Small intestine (tissue), 7 donors: Measurements from ENCODE around the gene SLC5A12. TPM values are rescaled to one million over a fixed set of nuclear protein-coding genes. Genes with fewer than 3 reads are reported as not detected.

Experiments used
- DNase-seq, 2 donors: peaks; one replicate each; pipeline versions ENCODE4 v3.0.0 to v3.0.0-alpha.2; 2013
- FAIRE-seq: peaks from 2 replicates; lab custom pipeline; 2012; peaks lifted over from hg19 to GRCh38; lab: Jason Lieb, UNC
- H3K27ac ChIP-seq, 3 donors: one replicate each; pipeline ENCODE4 v1.5.1; 2013; ENCODE audit warnings: low read length in 2 of 3, mild to moderate bottlenecking in 2 of 3, control low read depth in 1 of 3, inconsistent platforms in 1 of 3, low read depth in 1 of 3, moderate library complexity in 1 of 3
- H3K27me3 ChIP-seq, 3 donors: one replicate each; pipeline ENCODE4 v1.6.1; 2013; ENCODE audit warnings: low read length in 3 of 3, inconsistent platforms in 1 of 3; ENCODE audit not compliant: control insufficient read depth in 3 of 3, insufficient read depth in 3 of 3
- H3K36me3 ChIP-seq, 3 donors: one replicate each; pipeline ENCODE4 v1.6.1; 2013; ENCODE audit warnings: low read length in 3 of 3, inconsistent platforms in 1 of 3, low read depth in 1 of 3, mild to moderate bottlenecking in 1 of 3, moderate library complexity in 1 of 3; ENCODE audit not compliant: control insufficient read depth in 3 of 3, insufficient read depth in 2 of 3
- H3K4me1 ChIP-seq, 3 donors: one replicate each; pipeline ENCODE4 v1.6.1; 2013; ENCODE audit warnings: low read length in 2 of 3, inconsistent platforms in 1 of 3, low read depth in 1 of 3, mild to moderate bottlenecking in 1 of 3, moderate library complexity in 1 of 3; ENCODE audit not compliant: control insufficient read depth in 3 of 3, insufficient read depth in 2 of 3
- H3K4me3 ChIP-seq, 3 donors: one replicate each; pipeline ENCODE4 v1.5.1; 2013; ENCODE audit warnings: low read length in 3 of 3, control low read depth in 1 of 3, inconsistent platforms in 1 of 3, low read depth in 1 of 3, mild to moderate bottlenecking in 1 of 3, moderate library complexity in 1 of 3
- H3K9me3 ChIP-seq, 2 donors: one replicate each; pipeline ENCODE4 v1.6.1; 2013; ENCODE audit warnings: low read depth in 1 of 2, low read length in 1 of 2; ENCODE audit not compliant: control insufficient read depth in 2 of 2, insufficient read depth in 1 of 2
- WGBS, 3 donors: extraction: QIAGEN DNeasy Blood & Tissue Kit; methylation state at CpG; one replicate each; pipeline ENCODE4 v1.1.7; 2013; 5-methylcytosine and 5-hydroxymethylcytosine counted together
- polyA plus RNA-seq, 4 donors: library from polyadenylated mRNA; stranded (reverse) in 3 of 4; unstranded in 1 of 4; fragments of 200-250 nt in 3 of 4; fragments of 120-200 nt in 1 of 4; gene quantifications; one replicate each; pipeline versions ENCODE4 v1.2.1 to v1.2.3, GENCODE V29; 2013
- donor health status: healthy with polysubstance abuse.
- donor health status: control.
- donor health status: control.
- donor health status: Bipolar disorder and iron deficiency.
- donor health status: healthy.

The SLC5A12 gene
- polyA plus RNA-seq, 4 donors: 3.1 to 232 (median 29.8) TPM

- 71 to 89% (median 78%) methylated on average over 1 of the region's 1 CpG for WGBS, 3 donors
- FAIRE-seq: no peak
- H3K9me3 ChIP-seq: no peaks in the 10 kb centered on the region
- H3K4me3 ChIP-seq: no peak overlapping the region
- peaks cover 0 to 3% (median 0%) of the 10 kb centered on the region in 3 donors for H3K4me1 ChIP-seq
- DNase-seq: no peak
- H3K27me3 ChIP-seq: no peaks in the 10 kb centered on the region
- H3K36me3 ChIP-seq: no peaks in the 10 kb centered on the region
- H3K27ac ChIP-seq: no peak overlapping the region
These were observed 36.1 kb upstream of the SLC5A12 start for GRCh38 chr11:26757995-26758394.

- no peak for DNase-seq
- H3K36me3 ChIP-seq: no peaks in the 10 kb centered on the region
- no peak for FAIRE-seq
- no peaks in the 10 kb centered on the region for H3K27me3 ChIP-seq
- 82 to 86% (median 85%) methylated on average over 4 of the region's 4 CpGs for WGBS, 3 donors
- peaks cover 0 to 3% (median 0%) of the 10 kb centered on the region in 3 donors for H3K4me1 ChIP-seq
- H3K27ac ChIP-seq: no peak overlapping the region
- no peak overlapping the region for H3K4me3 ChIP-seq
- H3K9me3 ChIP-seq: no peaks in the 10 kb centered on the region
These were observed 33.9 kb upstream of the SLC5A12 start for GRCh38 chr11:26755762-26756161.

- no peaks in the 10 kb centered on the region for H3K9me3 ChIP-seq
- H3K4me1 ChIP-seq: peaks cover 0 to 3% (median 0%) of the 10 kb centered on the region in 3 donors
- no peak overlapping the region for H3K27ac ChIP-seq
- FAIRE-seq: no peak
- peak; percentile 67 to 73 for DNase-seq
- H3K4me3 ChIP-seq: no peak overlapping the region
- no peaks in the 10 kb centered on the region for H3K27me3 ChIP-seq
- 43 to 49% (median 43%) methylated on average over 9 of the region's 9 CpGs for WGBS, 3 donors
- no peaks in the 10 kb centered on the region for H3K36me3 ChIP-seq
These were observed 32.1 kb upstream of the SLC5A12 start for GRCh38 chr11:26753723-26754504.

- H3K36me3 ChIP-seq: no peaks in the 10 kb centered on the region
- H3K4me1 ChIP-seq: peaks cover 0 to 3% (median 0%) of the 10 kb centered on the region in 3 donors
- FAIRE-seq (no peak), DNase-seq (no peak)
- H3K4me3 ChIP-seq: no peak overlapping the region
- no peaks in the 10 kb centered on the region for H3K9me3 ChIP-seq
- H3K27me3 ChIP-seq: no peaks in the 10 kb centered on the region
- H3K27ac ChIP-seq: no peak overlapping the region
These were observed 28.1 kb upstream of the SLC5A12 start for GRCh38 chr11:26749927-26750326.

GRCh38 chr11:26743622-26744021, 21.8 kb upstream of the SLC5A12 start:
- no peak overlapping the region for H3K4me3 ChIP-seq

GRCh38 chr11:26742966-26743365, 21.1 kb upstream of the SLC5A12 start:
- peak; percentile 23 for FAIRE-seq
- WGBS, 3 donors: 10 to 62% (median 57%) methylated on average over 1 of the region's 1 CpG
- Histone ChIP-seq H3K36me3 (no peaks in the 10 kb centered on the region), H3K27me3 (no peaks in the 10 kb centered on the region), H3K9me3 (no peaks in the 10 kb centered on the region), H3K4me3 (no peak overlapping the region), H3K27ac (no peak overlapping the region), H3K4me1 (no peaks in the 10 kb centered on the region)
- DNase-seq: no peak

More at GRCh38 chr11:26743622-26744021, 21.8 kb upstream of the SLC5A12 start:
- H3K27ac ChIP-seq: no peak overlapping the region
- no peaks in the 10 kb centered on the region for H3K4me1 ChIP-seq
- no peak for DNase-seq
- H3K36me3 ChIP-seq: no peaks in the 10 kb centered on the region
- FAIRE-seq: no peak
- no peaks in the 10 kb centered on the region for H3K9me3 ChIP-seq
- no peaks in the 10 kb centered on the region for H3K27me3 ChIP-seq

GRCh38 chr11:26741036-26741435, 19.2 kb upstream of the SLC5A12 start:
- H3K4me1 ChIP-seq: no peaks in the 10 kb centered on the region
- no peaks in the 10 kb centered on the region for H3K36me3 ChIP-seq
- no peaks in the 10 kb centered on the region for H3K27me3 ChIP-seq
- FAIRE-seq (no peak), DNase-seq (no peak)
- H3K9me3 ChIP-seq: no peaks in the 10 kb centered on the region
- WGBS, 3 donors: 43 to 45% (median 43%) methylated on average over 2 of the region's 2 CpGs
- H3K27ac ChIP-seq: no peak overlapping the region
- no peak overlapping the region for H3K4me3 ChIP-seq

GRCh38 chr11:26739366-26740073, 17.7 kb upstream of the SLC5A12 start:
- H3K9me3 ChIP-seq: no peaks in the 10 kb centered on the region
- FAIRE-seq (no peak), DNase-seq (no peak)
- no peak overlapping the region for H3K4me3 ChIP-seq
- WGBS, 3 donors: 90 to 94% (median 92%) methylated on average over 5 of the region's 5 CpGs
- H3K27ac ChIP-seq: no peak overlapping the region
- H3K4me1 ChIP-seq: peaks cover 0 to 3% (median 0%) of the 10 kb centered on the region in 3 donors
- no peaks in the 10 kb centered on the region for H3K36me3 ChIP-seq
- no peaks in the 10 kb centered on the region for H3K27me3 ChIP-seq
